Chondrocyte (in vitro differentiated cells): ENCODE measurements around the gene ABCB4. TPM values are rescaled to one million over a fixed set of nuclear protein-coding genes. Genes with fewer than 3 reads are reported as not detected.

ENCODE experiments used
- DNase-seq: peaks from one replicate; pipeline ENCODE4 v3.0.0; 2021; ENCODE audit warnings: mixed read lengths, low spot score
- H3K27ac Mint-ChIP-seq: one replicate; pipeline ENCODE4 v1.8.0; 2021; ENCODE audit warnings: mild to moderate bottlenecking, moderate library complexity, mixed read lengths; ENCODE audit not compliant: unreplicated experiment
- H3K27me3 Mint-ChIP-seq: 2 replicates; pipeline ENCODE4 v1.8.0; 2021; ENCODE audit warnings: low read depth, mixed read lengths
- H3K36me3 Mint-ChIP-seq: 2 replicates; pipeline ENCODE4 v1.8.0; 2021; ENCODE audit warnings: low read depth, mixed read lengths
- H3K4me1 Mint-ChIP-seq: 2 replicates; pipeline ENCODE4 v1.8.0; 2021; ENCODE audit warnings: low read depth, mild to moderate bottlenecking, mixed read lengths
- H3K4me3 Mint-ChIP-seq: one replicate; pipeline ENCODE4 v1.8.0; 2021; ENCODE audit warnings: mild to moderate bottlenecking, moderate library complexity, mixed read lengths; ENCODE audit not compliant: unreplicated experiment
- H3K9me3 Mint-ChIP-seq: 2 replicates; pipeline ENCODE4 v1.8.0; 2021; ENCODE audit warnings: low read depth, mixed read lengths
- total RNA-seq: library from RNA; stranded (reverse); gene quantifications from 3 replicates; pipeline ENCODE4 v1.2.1, GENCODE V29; 2021
- TF ChIP-seq, protein P1 (sequence below): fragments of 200-600 bp; sonication (generic); IDR thresholded peaks from 2 replicates; pipeline ENCODE4 v1.5.0; 2021; ENCODE audit warnings: antibody characterized with exemption, mild to moderate bottlenecking, moderate library complexity

Gene ABCB4
- total RNA-seq, 1 donor from 2014 or later: 0.10 TPM

DNA sequence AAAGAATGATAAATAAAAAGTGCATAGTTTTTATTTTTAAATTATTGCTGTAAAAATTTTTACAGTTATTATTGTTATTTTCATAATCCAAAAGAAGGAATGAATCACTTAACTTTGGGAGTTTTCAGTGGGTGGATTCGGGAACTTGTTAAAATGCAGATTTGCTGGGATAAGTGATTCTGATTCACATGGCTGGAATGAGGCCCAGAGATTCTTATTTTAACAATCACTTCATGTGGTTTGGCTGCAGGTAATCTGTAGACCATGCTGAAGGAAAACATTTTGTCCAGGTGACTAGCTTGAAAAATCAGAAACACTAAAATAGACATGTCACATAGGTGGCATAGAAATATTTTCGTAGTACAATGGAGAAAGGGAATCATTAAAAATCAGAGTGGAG is 116.1 kb downstream of the ABCB4 start:
- H3K4me3 Mint-ChIP-seq: no peak overlapping the region
- peaks cover 6% of the 10 kb centered on the region for H3K4me1 Mint-ChIP-seq
- DNase-seq: no peak
- H3K36me3 Mint-ChIP-seq: peaks cover 19% of the 10 kb centered on the region
- H3K9me3 Mint-ChIP-seq: peaks cover 4% of the 10 kb centered on the region
- H3K27me3 Mint-ChIP-seq: no peaks in the 10 kb centered on the region
- H3K27ac Mint-ChIP-seq: no peak overlapping the region
- TF ChIP-seq, protein P1, sequence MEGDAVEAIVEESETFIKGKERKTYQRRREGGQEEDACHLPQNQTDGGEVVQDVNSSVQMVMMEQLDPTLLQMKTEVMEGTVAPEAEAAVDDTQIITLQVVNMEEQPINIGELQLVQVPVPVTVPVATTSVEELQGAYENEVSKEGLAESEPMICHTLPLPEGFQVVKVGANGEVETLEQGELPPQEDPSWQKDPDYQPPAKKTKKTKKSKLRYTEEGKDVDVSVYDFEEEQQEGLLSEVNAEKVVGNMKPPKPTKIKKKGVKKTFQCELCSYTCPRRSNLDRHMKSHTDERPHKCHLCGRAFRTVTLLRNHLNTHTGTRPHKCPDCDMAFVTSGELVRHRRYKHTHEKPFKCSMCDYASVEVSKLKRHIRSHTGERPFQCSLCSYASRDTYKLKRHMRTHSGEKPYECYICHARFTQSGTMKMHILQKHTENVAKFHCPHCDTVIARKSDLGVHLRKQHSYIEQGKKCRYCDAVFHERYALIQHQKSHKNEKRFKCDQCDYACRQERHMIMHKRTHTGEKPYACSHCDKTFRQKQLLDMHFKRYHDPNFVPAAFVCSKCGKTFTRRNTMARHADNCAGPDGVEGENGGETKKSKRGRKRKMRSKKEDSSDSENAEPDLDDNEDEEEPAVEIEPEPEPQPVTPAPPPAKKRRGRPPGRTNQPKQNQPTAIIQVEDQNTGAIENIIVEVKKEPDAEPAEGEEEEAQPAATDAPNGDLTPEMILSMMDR: no peak

GRCh38 chr7:87356448-87356847 is 119.0 kb downstream of the ABCB4 start:
- no peak for DNase-seq
- Mint-ChIP-seq H3K4me3 (no peak overlapping the region), H3K27ac (no peak overlapping the region), H3K9me3 (peaks cover 13% of the 10 kb centered on the region), H3K27me3 (no peaks in the 10 kb centered on the region), H3K36me3 (peaks cover 27% of the 10 kb centered on the region), H3K4me1 (peaks cover 6% of the 10 kb centered on the region)
- TF ChIP-seq, protein P1: no peak

DNA sequence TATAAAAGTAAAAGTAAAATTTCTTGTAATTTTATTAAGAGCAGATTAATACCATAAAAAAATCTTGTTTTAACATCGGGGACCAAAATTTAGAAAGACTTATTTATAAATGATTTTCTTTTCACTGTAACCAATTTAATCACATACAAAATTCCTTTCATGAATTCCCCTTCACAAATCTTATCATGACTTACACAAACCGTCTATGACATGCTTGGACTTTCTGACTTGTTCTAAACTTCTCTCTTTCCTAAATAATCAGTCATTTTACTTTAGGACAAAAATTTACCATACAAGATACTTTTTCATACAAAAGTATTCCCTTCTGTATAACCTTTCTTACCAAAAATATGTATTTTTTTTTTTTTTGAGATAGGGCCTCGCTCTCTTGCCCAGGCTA is 120.7 kb downstream of the ABCB4 start:
- H3K4me1 Mint-ChIP-seq: peaks cover 6% of the 10 kb centered on the region
- peaks cover 13% of the 10 kb centered on the region for H3K9me3 Mint-ChIP-seq
- H3K4me3 Mint-ChIP-seq: no peak overlapping the region
- TF ChIP-seq, protein P1: no peak
- peaks cover 36% of the 10 kb centered on the region for H3K36me3 Mint-ChIP-seq
- DNase-seq: no peak
- no peak overlapping the region for H3K27ac Mint-ChIP-seq
- no peaks in the 10 kb centered on the region for H3K27me3 Mint-ChIP-seq

Other genes starting within 250 kb of the ABCB4 start
- gene CROT, start 130.0 kb downstream of the ABCB4 start, total RNA-seq: 10.9 to 21.4 TPM (median 12.6 TPM) in 3 replicates
- not detected in 3 replicates for gene ABCB1, start 125.2 kb upstream of the ABCB4 start, total RNA-seq
- 0.10 to 0.15 TPM in 2 of 3 replicates, not detected in the other for gene RUNDC3B, start 152.7 kb upstream of the ABCB4 start, total RNA-seq